K562 (cell line): ENCODE measurements around the gene SNX33. TPM values are rescaled to one million over a fixed set of nuclear protein-coding genes. Genes with fewer than 3 reads are reported as not detected.

ENCODE experiments used
- ATAC-seq: fragments of 200-7000 bp; cut with Tn5 transposase; 3 replicates; pipeline ENCODE4 v1.9.1; 2020; ENCODE audit warnings: moderate library complexity
- BruUV-seq: library from RNA; stranded (reverse); fragments of 400-500 nt; replicated peaks from 2 replicates; lab custom pipeline; 2021; lab: Mats Ljungman, UMichigan
- CTCF ChIA-PET: fragments of 300-600 bp; formaldehyde crosslinking; extraction: SDS; loops from one replicate; lab custom pipeline; 2021; ENCODE audit warnings: low intra/inter-chr PET ratio; lab: Yijun Ruan, JAX
- POLR2A ChIA-PET: fragments of 300-600, 350-650 bp; sonication (Branson Sonifier 250); formaldehyde crosslinking; extraction: SDS; loops from one replicate; lab custom pipeline; 2021; ENCODE audit warnings: antibody characterized with exemption, inconsistent platforms; lab: Yijun Ruan, JAX
- DNase-seq, 4 experiments: peaks; one replicate each; pipeline versions ENCODE4 v3.0.0 to v3.0.0-alpha.2; 2011 to 2018; ENCODE audit warnings: low spot score in 3 of 4, mixed read lengths in 3 of 4; ENCODE audit errors: extremely low read depth in 1 of 4
- FAIRE-seq: peaks from 2 replicates; lab custom pipeline; 2011; peaks lifted over from hg19 to GRCh38; lab: Jason Lieb, UNC
- H2AFZ ChIP-seq: 2 replicates; pipeline ENCODE4 v1.6.0; 2011; ENCODE audit warnings: low read depth, low read length, control low read depth, inconsistent platforms
- H3K27ac ChIP-seq: fragments of 200-600 bp; 3 replicates; pipeline ENCODE4 v1.8.0; 2011; ENCODE audit warnings: low read depth, mild to moderate bottlenecking, control low read depth, inconsistent platforms, low read length, moderate library complexity, mixed read lengths; ENCODE audit errors: extremely low read depth
- H3K27me3 ChIP-seq, 2 experiments: fragments of 300-600 bp in 1 of 2; 2 replicates in 1 of 2; 3 replicates in 1 of 2; pipeline versions ENCODE4 v1.6.0 to v1.8.0; 2011; ENCODE audit warnings: inconsistent platforms in 2 of 2, low read length in 2 of 2, mild to moderate bottlenecking in 1 of 2, mixed read lengths in 1 of 2, moderate library complexity in 1 of 2; ENCODE audit not compliant: control insufficient read depth in 2 of 2, insufficient read depth in 2 of 2
- H3K36me3 ChIP-seq: fragments of 300-600 bp; 3 replicates; pipeline ENCODE4 v1.8.0; 2011; ENCODE audit warnings: mild to moderate bottlenecking, low read length, inconsistent platforms; ENCODE audit not compliant: control insufficient read depth, insufficient read depth
- H3K4me1 ChIP-seq, 2 experiments: fragments of 200-600 bp in 1 of 2; replicated peaks in 1 of 2; 2 replicates in 1 of 2; 3 replicates in 1 of 2; pipeline versions ENCODE4 v1.5.1 to v1.8.0; 2011; ENCODE audit warnings: inconsistent platforms in 2 of 2, low read length in 2 of 2, mild to moderate bottlenecking in 1 of 2, mixed read lengths in 1 of 2, moderate library complexity in 1 of 2; ENCODE audit not compliant: control insufficient read depth in 2 of 2, insufficient read depth in 2 of 2
- H3K4me2 ChIP-seq: 2 replicates; pipeline ENCODE4 v1.6.1; 2011; ENCODE audit warnings: low read length, control low read depth, inconsistent platforms, mixed read lengths; ENCODE audit not compliant: insufficient read depth
- H3K4me3 ChIP-seq: fragments of 200-600 bp; sonication (generic), shearing (Covaris generic); 2 replicates; pipeline ENCODE4 v1.5.1; 2016; ENCODE audit warnings: control low read depth, inconsistent platforms
- H3K79me2 ChIP-seq: fragments of 200-600 bp; 3 replicates; pipeline ENCODE4 v1.8.0; 2011; ENCODE audit warnings: low read length, inconsistent platforms; ENCODE audit not compliant: control insufficient read depth, insufficient read depth
- H3K9ac ChIP-seq, 2 experiments: 2 replicates each; pipeline versions ENCODE4 v1.6.0 to v1.6.1; 2011; ENCODE audit warnings: low read depth in 2 of 2, low read length in 2 of 2, control low read depth in 1 of 2, inconsistent platforms in 1 of 2, mild to moderate bottlenecking in 1 of 2, mixed read lengths in 1 of 2; ENCODE audit not compliant: insufficient read depth in 1 of 2
- H3K9me1 ChIP-seq: one replicate; pipeline ENCODE4 v1.6.0; 2011; ENCODE audit warnings: inconsistent platforms, mild to moderate bottlenecking, low read length, moderate library complexity; ENCODE audit not compliant: control insufficient read depth, insufficient read depth
- H3K9me3 ChIP-seq: replicated peaks from 2 replicates; pipeline ENCODE4 v1.5.1; 2011; ENCODE audit warnings: low read depth, low read length, inconsistent platforms; ENCODE audit not compliant: control insufficient read depth, insufficient read depth
- H4K20me1 ChIP-seq: replicated peaks from 2 replicates; pipeline ENCODE4 v1.6.1; 2011; ENCODE audit warnings: low read length, inconsistent platforms, mixed read lengths; ENCODE audit not compliant: control insufficient read depth, insufficient read depth
- CTCFL ChIP-seq: IDR thresholded peaks from 2 replicates; pipeline ENCODE4 v1.6.1; 2011; ENCODE audit warnings: borderline replicate concordance, low read depth, mild to moderate bottlenecking, moderate library complexity, low read length; ENCODE audit not compliant: insufficient read depth, poor library complexity, severe bottlenecking
- HNRNPK ChIP-seq: fragments of 200-400 bp; formaldehyde crosslinking; IDR thresholded peaks from one replicate; pipeline ENCODE4 v1.6.1; 2018; ENCODE audit warnings: mild to moderate bottlenecking, low read depth, low read length; ENCODE audit not compliant: poor library complexity, severe bottlenecking
- JUN ChIP-seq, 2 experiments: sonication (generic) in 1 of 2; formaldehyde crosslinking in 1 of 2; IDR thresholded peaks; 2 replicates each; pipeline versions ENCODE4 v1.6.1 to v1.8.0; 2012 to 2022; ENCODE audit warnings: borderline replicate concordance in 2 of 2, mild to moderate bottlenecking in 2 of 2, improper control_type of control experiment in 1 of 2, low read depth in 1 of 2, low read length in 1 of 2, missing genetic modification reagents in 1 of 2
- JUNB ChIP-seq: fragments of 450-650 bp; formaldehyde crosslinking; conservative IDR thresholded peaks from 2 replicates; pipeline ENCODE4 v1.4.0; 2020; ENCODE audit warnings: mild to moderate bottlenecking
- MCM2 ChIP-seq: fragments of 450-650 bp; IDR thresholded peaks from 2 replicates; pipeline ENCODE4 v1.6.1; 2017; ENCODE audit warnings: low read depth, mild to moderate bottlenecking
- NFATC3 ChIP-seq: fragments of 450-650 bp; IDR thresholded peaks from 2 replicates; pipeline ENCODE4 v1.6.1; 2017; ENCODE audit warnings: mild to moderate bottlenecking
- NR0B1 ChIP-seq: fragments of 450-650 bp; IDR thresholded peaks from one replicate; pipeline ENCODE4 v1.6.1; 2018; ENCODE audit warnings: mild to moderate bottlenecking, moderate library complexity; ENCODE audit not compliant: partially characterized antibody
- PRMT5 ChIP-seq: sonication (generic); formaldehyde crosslinking; IDR thresholded peaks from 2 replicates; pipeline ENCODE4 v1.5.0; 2020; ENCODE audit warnings: missing genetic modification reagents
- USF1 ChIP-seq: sonication (generic); formaldehyde crosslinking; IDR thresholded peaks from 2 replicates; pipeline ENCODE4 v1.9.0; 2022; ENCODE audit warnings: mild to moderate bottlenecking, missing genetic modification reagents
- ZSCAN32 ChIP-seq: fragments of 450-650 bp; formaldehyde crosslinking; IDR thresholded peaks from 2 replicates; pipeline ENCODE4 v1.4.0; 2020; ENCODE audit warnings: mild to moderate bottlenecking, moderate library complexity
- WGBS: fragments of 100-300 bp; shearing (Covaris generic); methylation state at CpG from one replicate; pipeline ENCODE4 v1.1.6; 2016; ENCODE audit warnings: low coverage, mixed read lengths; ENCODE audit not compliant: insufficient coverage; ENCODE audit errors: missing lambda C conversion rate; 5-methylcytosine and 5-hydroxymethylcytosine counted together
- in situ Hi-C: fragments of 300-500 bp; cut with MboI; formaldehyde crosslinking; loops from 4 replicates; pipeline ENCODE4 v1.15.0; 2018; ENCODE audit warnings: inconsistent platforms, mixed read lengths
- intact Hi-C: fragments of 100-400 bp; cut with micrococcal nuclease; formaldehyde crosslinking; loops from 2 replicates; pipeline ENCODE4 v1.14.2; 2022
- polyA plus RNA-seq, 8 experiments: library from polyadenylated mRNA; depleted of rRNA in 4 of 8; stranded (reverse) in 5 of 8; unstranded in 3 of 8; fragments of >200 nt; fragmentation: Nextera tagmentation in 2 of 8; fragmentation: Illumina TruSeq in 1 of 8; extraction: Ambion mirVana in 2 of 8; extraction: Trizol in 1 of 8; gene quantifications; 2 replicates each; pipeline versions ENCODE4 v1.2.1 to v1.2.3, GENCODE V29; 2011 to 2014; ENCODE audit warnings: inconsistent platforms in 1 of 8, missing spikeins in 1 of 8
- total RNA-seq, 7 experiments: library from RNA; depleted of rRNA in 6 of 7; stranded (reverse); fragments of >200 nt in 6 of 7; fragmentation: Illumina TruSeq in 2 of 7; extraction: Trizol in 2 of 7; gene quantifications; 2 replicates each; pipeline versions ENCODE4 v1.2.1 to v1.2.3, GENCODE V29; 2011 to 2021; ENCODE audit warnings: low replicate concordance in 1 of 7

SNX33 gene
- total and polyA plus RNA-seq, 9 of the 15 experiments (the other 6 are each of a cell fraction or from before 2014, with no cell fraction given): 1.4 to 14.1 (median 8.2) TPM

GRCh38 chr15:75696311-75696720 is 48.6 kb downstream of the SNX33 start:
- no TSS peak for BruUV-seq
- ATAC-seq: no peak
- TF ChIP-seq PRMT5 (CRISPR knock-in tag) (no peak), HNRNPK (no peak), CTCFL (no peak), JUNB (CRISPR knock-in tag) (no peak), ZSCAN32 (CRISPR knock-in tag) (no peak), JUN (IDR thresholded peaks at IDR 0.05; ENCODE audit: borderline replicate concordance, low read depth, low read length) (no peak), JUN (CRISPR knock-in tag; IDR thresholded peaks at IDR 0.05; ENCODE audit: borderline replicate concordance) (no peak), MCM2 (no peak), USF1 (CRISPR knock-in tag) (no peak), NFATC3 (no peak), NR0B1 (no peak)

More at GRCh38 chr15:75696311-75696720, 48.6 kb downstream of the SNX33 start:
- ChIA-PET CTCF (no interaction called here), POLR2A (no interaction called here)
- WGBS: 59% methylated on average over 12 of the region's 14 CpGs
- no peak overlapping the region for H3K4me3 ChIP-seq
- H3K9me1 ChIP-seq: no peaks in the 10 kb centered on the region
- intact Hi-C loops (no loop called here), in situ Hi-C loops (no loop called here)
- H3K4me2 ChIP-seq: no peak overlapping the region
- no peaks in the 10 kb centered on the region for H3K79me2 ChIP-seq
- H3K36me3 ChIP-seq: no peaks in the 10 kb centered on the region
- FAIRE-seq (no peak), DNase-seq (no peak)
- peaks cover 19 to 45% of the 10 kb centered on the region in 2 experiments for H3K4me1 ChIP-seq
- H4K20me1 ChIP-seq: peaks cover 7% of the 10 kb centered on the region; the same call in 1 of the 2 replicates
- no peaks in the 10 kb centered on the region for H3K9me3 ChIP-seq
- H2AFZ ChIP-seq: no peak overlapping the region
- H3K27me3 ChIP-seq: no peaks in the 10 kb centered on the region
- H3K27ac ChIP-seq: no peak overlapping the region
- H3K9ac ChIP-seq: no peak overlapping the region
